H9 (cell line): ENCODE measurements around the gene WHRN. TPM values are rescaled to one million over a fixed set of nuclear protein-coding genes. Genes with fewer than 3 reads are reported as not detected.
A peak's percentile ranks its signal among the peaks of the same experiment; 100 is the strongest.

Experiments used
- DNase-seq: peaks from one replicate; pipeline ENCODE4 v3.0.0-alpha.2; 2017
- H2AFZ ChIP-seq: one replicate; pipeline ENCODE4 v1.6.1; 2013; ENCODE audit warnings: mild to moderate bottlenecking, low read length, control low read depth, moderate library complexity
- H2AK5ac ChIP-seq: 2 replicates; pipeline ENCODE4 v1.6.1; 2013; ENCODE audit warnings: low read length, control low read depth, mixed read lengths; ENCODE audit not compliant: insufficient read length
- H2BK120ac ChIP-seq: one replicate; pipeline ENCODE4 v1.6.1; 2013; ENCODE audit warnings: low read depth, mild to moderate bottlenecking, low read length, control low read depth, inconsistent platforms; ENCODE audit not compliant: poor library complexity, severe bottlenecking
- H2BK12ac ChIP-seq: 2 replicates; pipeline ENCODE4 v1.6.1; 2013; ENCODE audit warnings: low read length, control low read depth, mixed read lengths, low read depth; ENCODE audit not compliant: insufficient read length
- H2BK15ac ChIP-seq: 2 replicates; pipeline ENCODE4 v1.6.1; 2013; ENCODE audit warnings: low read depth, low read length, control low read depth
- H2BK20ac ChIP-seq: one replicate; pipeline ENCODE4 v1.6.1; 2013; ENCODE audit warnings: low read depth, mild to moderate bottlenecking, low read length, control low read depth, inconsistent platforms; ENCODE audit not compliant: poor library complexity, severe bottlenecking
- H2BK5ac ChIP-seq: 2 replicates; pipeline ENCODE4 v1.6.1; 2013; ENCODE audit warnings: low read length, control low read depth, mixed read lengths; ENCODE audit not compliant: insufficient read length
- H3K14ac ChIP-seq: 2 replicates; pipeline ENCODE4 v1.6.1; 2013; ENCODE audit warnings: low read length, control low read depth; ENCODE audit not compliant: insufficient read depth
- H3K18ac ChIP-seq: 2 replicates; pipeline ENCODE4 v1.6.1; 2013; ENCODE audit warnings: low read depth, mild to moderate bottlenecking, mixed read lengths, low read length, control low read depth; ENCODE audit not compliant: insufficient read length
- H3K23ac ChIP-seq: 2 replicates; pipeline ENCODE4 v1.6.1; 2013; ENCODE audit warnings: low read length, control low read depth, mixed read lengths, low read depth; ENCODE audit not compliant: insufficient read length
- H3K23me2 ChIP-seq: 2 replicates; pipeline ENCODE4 v1.6.1; 2013; ENCODE audit warnings: low read depth, mild to moderate bottlenecking, mixed read lengths, low read length, control low read depth; ENCODE audit not compliant: insufficient read length, poor library complexity, severe bottlenecking
- H3K27ac ChIP-seq: 2 replicates; pipeline ENCODE4 v1.5.1; 2013; ENCODE audit warnings: low read length, control low read depth, mixed read lengths, low read depth; ENCODE audit not compliant: insufficient read length
- H3K27me3 ChIP-seq: 2 replicates; pipeline ENCODE4 v1.6.1; 2013; ENCODE audit warnings: low read length, control low read depth, inconsistent platforms; ENCODE audit not compliant: insufficient read depth
- H3K4ac ChIP-seq: 2 replicates; pipeline ENCODE4 v1.6.1; 2013; ENCODE audit warnings: low read depth, mild to moderate bottlenecking, control low read depth, inconsistent platforms, low read length, moderate library complexity
- H3K4me1 ChIP-seq: 2 replicates; pipeline ENCODE4 v1.6.1; 2013; ENCODE audit warnings: low read length, control low read depth, inconsistent platforms; ENCODE audit not compliant: insufficient read depth
- H3K4me2 ChIP-seq: 2 replicates; pipeline ENCODE4 v1.6.1; 2013; ENCODE audit warnings: low read length, control low read depth, mixed read lengths; ENCODE audit not compliant: insufficient read length, insufficient read depth
- H3K56ac ChIP-seq: 2 replicates; pipeline ENCODE4 v1.6.1; 2013; ENCODE audit warnings: low read depth, mild to moderate bottlenecking, mixed read lengths, low read length, control low read depth; ENCODE audit not compliant: insufficient read length
- H3K79me1 ChIP-seq: 2 replicates; pipeline ENCODE4 v1.6.1; 2013; ENCODE audit warnings: low read depth, mild to moderate bottlenecking, moderate library complexity, low read length, control low read depth, inconsistent platforms; ENCODE audit not compliant: insufficient read depth, poor library complexity, severe bottlenecking
- H3K79me2 ChIP-seq: 2 replicates; pipeline ENCODE4 v1.6.1; 2013; ENCODE audit warnings: low read length, control low read depth, inconsistent platforms; ENCODE audit not compliant: insufficient read depth
- H3K9ac ChIP-seq: 2 replicates; pipeline ENCODE4 v1.6.1; 2013; ENCODE audit warnings: low read length, control low read depth, mixed read lengths; ENCODE audit not compliant: insufficient read length; ENCODE audit errors: extremely low read depth
- H3K9me3 ChIP-seq: one replicate; pipeline ENCODE4 v1.6.1; 2013; ENCODE audit warnings: low read depth, low read length, inconsistent platforms; ENCODE audit not compliant: control insufficient read depth
- H3T11ph ChIP-seq: one replicate; pipeline ENCODE4 v1.6.1; 2013; ENCODE audit warnings: mild to moderate bottlenecking, low read length, control low read depth, inconsistent platforms
- H4K20me1 ChIP-seq: one replicate; pipeline ENCODE4 v1.6.1; 2013; ENCODE audit not compliant: control insufficient read depth, insufficient read length, insufficient read depth
- H4K5ac ChIP-seq: 2 replicates; pipeline ENCODE4 v1.6.1; 2013; ENCODE audit warnings: low read depth, mild to moderate bottlenecking, mixed read lengths, low read length, control low read depth; ENCODE audit not compliant: insufficient read length
- H4K8ac ChIP-seq: replicated peaks from 2 replicates; pipeline ENCODE4 v1.6.1; 2013; ENCODE audit warnings: low read length, control low read depth, mixed read lengths, low read depth; ENCODE audit not compliant: insufficient read length
- H4K91ac ChIP-seq: 2 replicates; pipeline ENCODE4 v1.6.1; 2013; ENCODE audit warnings: low read depth, mild to moderate bottlenecking, moderate library complexity, mixed read lengths, low read length, control low read depth; ENCODE audit not compliant: insufficient read length
- H3K27ac Mint-ChIP-seq, 3 experiments: 2 replicates in 2 of 3; 3 replicates in 1 of 3; pipeline ENCODE4 v1.8.0; 2020 to 2021; ENCODE audit warnings: mixed read lengths in 3 of 3, mild to moderate bottlenecking in 1 of 3, moderate library complexity in 1 of 3
- H3K27me3 Mint-ChIP-seq: 2 replicates; pipeline ENCODE4 v1.8.0; 2021; ENCODE audit warnings: low read depth, mild to moderate bottlenecking, moderate library complexity, mixed read lengths
- H3K36me3 Mint-ChIP-seq, 3 experiments: 2 replicates in 2 of 3; 3 replicates in 1 of 3; pipeline ENCODE4 v1.8.0; 2020 to 2021; ENCODE audit warnings: low read depth in 3 of 3, mixed read lengths in 3 of 3; ENCODE audit not compliant: insufficient read depth in 1 of 3
- H3K4me1 Mint-ChIP-seq, 2 experiments: 2 replicates each; pipeline ENCODE4 v1.8.0; 2020; ENCODE audit warnings: mixed read lengths in 2 of 2
- H3K4me3 Mint-ChIP-seq, 2 experiments: 2 replicates in 1 of 2; 3 replicates in 1 of 2; pipeline ENCODE4 v1.8.0; 2020 to 2021; ENCODE audit warnings: mild to moderate bottlenecking in 2 of 2, mixed read lengths in 2 of 2, moderate library complexity in 1 of 2
- H3K9me3 Mint-ChIP-seq, 2 experiments: 2 replicates in 1 of 2; 3 replicates in 1 of 2; pipeline ENCODE4 v1.8.0; 2020; ENCODE audit warnings: mild to moderate bottlenecking in 2 of 2, mixed read lengths in 2 of 2, moderate library complexity in 1 of 2
- WGBS: extraction: QIAGEN DNeasy Blood & Tissue Kit; methylation state at CpG from one replicate; pipeline ENCODE4 v1.1.7; 2013; ENCODE audit warnings: missing lambda C conversion rate, low lambda C conversion rate, mixed read lengths; ENCODE audit not compliant: insufficient read length; ENCODE audit errors: extremely low coverage; 5-methylcytosine and 5-hydroxymethylcytosine counted together
- total RNA-seq: library from RNA; stranded (reverse); gene quantifications from 2 replicates; pipeline ENCODE4 v1.2.1, GENCODE V29; 2021
- TF ChIP-seq, protein P1 (sequence below): fragments of 200-600 bp; sonication (generic); conservative IDR thresholded peaks from 3 replicates; pipeline ENCODE4 v1.8.0; 2021; ENCODE audit warnings: antibody characterized with exemption, mild to moderate bottlenecking

Gene WHRN
- total RNA-seq, 1 experiment from 2014 or later, result 2.2 TPM

- Histone ChIP-seq H3K23me2 (no peaks in the 10 kb centered on the region), H4K91ac (no peak overlapping the region), H3K56ac (no peak overlapping the region), H3K4me2 (no peak overlapping the region), H3K18ac (no peak overlapping the region), H3K27me3 (no peaks in the 10 kb centered on the region; the same call in 1 of the 2 replicates), H4K20me1 (no peaks in the 10 kb centered on the region), H3K79me1 (no peaks in the 10 kb centered on the region), H3K4me1 (no peaks in the 10 kb centered on the region), H3K79me2 (no peaks in the 10 kb centered on the region), H2AFZ (no peak overlapping the region), H2BK12ac (no peak overlapping the region), H3K9ac (no peak overlapping the region), H3K23ac (no peak overlapping the region), H4K5ac (no peak overlapping the region), H4K8ac (no peak overlapping the region), H3K9me3 (no peaks in the 10 kb centered on the region), H3K27ac (no peak overlapping the region), H2BK20ac (no peak overlapping the region), H2BK15ac (no peak overlapping the region), H2BK5ac (no peak overlapping the region), H3T11ph (no peak overlapping the region), H3K4ac (no peak overlapping the region), H2BK120ac (no peak overlapping the region), H2AK5ac (no peak overlapping the region), H3K14ac (no peak overlapping the region; the same call in 1 of the 2 replicates)
- Mint-ChIP-seq H3K4me3 (no peak overlapping the region), H3K4me1 (peaks cover 0 to 13% of the 10 kb centered on the region in 2 experiments; a peak in 2 of 4 replicates), H3K27ac (no peak overlapping the region; a peak in 1 of 7 replicates), H3K9me3 (no peaks in the 10 kb centered on the region), H3K27me3 (no peaks in the 10 kb centered on the region; the same call in 1 of the 2 replicates), H3K36me3 (no peaks in the 10 kb centered on the region; a peak in 1 of 7 replicates)
- WGBS, result no CpG with 5 or more reads among the region's 6 CpGs
- TF ChIP-seq, protein P1, sequence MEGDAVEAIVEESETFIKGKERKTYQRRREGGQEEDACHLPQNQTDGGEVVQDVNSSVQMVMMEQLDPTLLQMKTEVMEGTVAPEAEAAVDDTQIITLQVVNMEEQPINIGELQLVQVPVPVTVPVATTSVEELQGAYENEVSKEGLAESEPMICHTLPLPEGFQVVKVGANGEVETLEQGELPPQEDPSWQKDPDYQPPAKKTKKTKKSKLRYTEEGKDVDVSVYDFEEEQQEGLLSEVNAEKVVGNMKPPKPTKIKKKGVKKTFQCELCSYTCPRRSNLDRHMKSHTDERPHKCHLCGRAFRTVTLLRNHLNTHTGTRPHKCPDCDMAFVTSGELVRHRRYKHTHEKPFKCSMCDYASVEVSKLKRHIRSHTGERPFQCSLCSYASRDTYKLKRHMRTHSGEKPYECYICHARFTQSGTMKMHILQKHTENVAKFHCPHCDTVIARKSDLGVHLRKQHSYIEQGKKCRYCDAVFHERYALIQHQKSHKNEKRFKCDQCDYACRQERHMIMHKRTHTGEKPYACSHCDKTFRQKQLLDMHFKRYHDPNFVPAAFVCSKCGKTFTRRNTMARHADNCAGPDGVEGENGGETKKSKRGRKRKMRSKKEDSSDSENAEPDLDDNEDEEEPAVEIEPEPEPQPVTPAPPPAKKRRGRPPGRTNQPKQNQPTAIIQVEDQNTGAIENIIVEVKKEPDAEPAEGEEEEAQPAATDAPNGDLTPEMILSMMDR, result no peak
- DNase-seq, result peak; percentile 4
These were observed 73.5 kb downstream of the WHRN start for GRCh38 chr9:114431770-114432169.
